AG09319 (cell line): ENCODE measurements around the gene TRIM50.
"Not testable (repeated sequence)": the region's sequence is repeated elsewhere in the genome, so short reads cannot be mapped to it uniquely, and the experiment has no call there.

Experiments used
- DNase-seq: peaks from one replicate; pipeline ENCODE4 v3.0.0-alpha.2; 2010; ENCODE audit warnings: low read depth; ENCODE audit errors: extremely low read depth
- CTCF ChIP-seq: IDR thresholded peaks from 2 replicates; pipeline ENCODE4 v1.5.1; 2011; ENCODE audit warnings: low read depth, mild to moderate bottlenecking, inconsistent platforms, low read length, moderate library complexity

Gene TRIM50

GRCh38 chr7:73327922-73328321, at the start of gene TRIM50, which contains the start of gene FKBP6:
TSS of gene TRIM50 (minus strand) at chr7:73328082. CDS start at chr7:73324787, 3,295 bp downstream.
TSS of gene FKBP6 (plus strand) at chr7:73328161. CDS start at chr7:73328429, 268 bp downstream.
- not testable (repeated sequence) for DNase-seq

GRCh38 chr7:73376671-73377412, 49.0 kb upstream of the TRIM50 start:
- TF ChIP-seq CTCF = no peak
- DNase-seq = no peak

- not testable (repeated sequence) for DNase-seq
These were observed 48.4 kb upstream of the TRIM50 start for GRCh38 chr7:73376262-73376661.

- TF ChIP-seq CTCF = no peak
- no peak for DNase-seq
These were observed 45.9 kb upstream of the TRIM50 start for GRCh38 chr7:73373741-73374140.

GRCh38 chr7:73369622-73370021, 41.7 kb upstream of the TRIM50 start:
- no peak for TF ChIP-seq CTCF
- DNase-seq = no peak

GRCh38 chr7:73369009-73369408, 41.1 kb upstream of the TRIM50 start:
- TF ChIP-seq CTCF = no peak
- no peak for DNase-seq

GRCh38 chr7:73366990-73367389, 39.1 kb upstream of the TRIM50 start:
- TF ChIP-seq CTCF = no peak
- DNase-seq = no peak

GRCh38 chr7:73366127-73366526, 38.2 kb upstream of the TRIM50 start:
- TF ChIP-seq CTCF = no peak
- no peak for DNase-seq
